Rectal smooth muscle tissue (tissue), 1 donor: ENCODE results near the gene DISP2.

Source experiments
- H3K27ac ChIP-seq: one replicate; pipeline ENCODE4 v1.7.0; 2013; ENCODE audit warnings: low read depth, low read length, inconsistent platforms
- H3K27me3 ChIP-seq: one replicate; pipeline ENCODE4 v1.7.0; 2013; ENCODE audit warnings: low read length; ENCODE audit not compliant: control insufficient read depth, insufficient read depth
- H3K36me3 ChIP-seq: one replicate; pipeline ENCODE4 v1.7.0; 2013; ENCODE audit warnings: low read length; ENCODE audit not compliant: control insufficient read depth, insufficient read depth
- H3K4me1 ChIP-seq: one replicate; pipeline ENCODE4 v1.7.0; 2013; ENCODE audit warnings: low read length; ENCODE audit not compliant: control insufficient read depth, insufficient read depth
- H3K4me3 ChIP-seq: one replicate; pipeline ENCODE4 v1.7.0; 2013; ENCODE audit warnings: low read length
- H3K9ac ChIP-seq: one replicate; pipeline ENCODE4 v1.7.0; 2013; ENCODE audit warnings: low read length

The DISP2 gene

DNA sequence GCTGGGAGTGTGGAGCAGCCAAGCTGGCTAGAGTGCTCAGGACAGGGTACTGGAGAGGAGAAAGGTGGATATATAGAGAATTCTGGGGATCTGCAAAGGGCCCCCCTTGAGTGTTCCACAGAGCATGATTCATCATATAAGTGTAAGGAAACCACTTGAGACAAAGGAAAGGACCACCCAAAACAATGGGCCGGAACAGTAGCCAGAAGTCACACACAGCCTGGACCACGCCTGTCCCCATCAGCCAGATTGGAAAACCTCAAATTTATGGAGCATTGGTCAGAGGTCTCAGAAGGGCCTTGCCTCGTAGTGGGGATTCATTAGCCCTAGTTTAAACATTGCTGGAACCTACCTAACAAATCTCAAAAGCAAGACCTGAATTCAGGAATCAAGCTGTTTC, 19.6 kb downstream of the DISP2 start:
- H3K4me1 ChIP-seq, result no peaks in the 10 kb centered on the region

GRCh38 chr15:40379374-40379773, 21.4 kb downstream of the DISP2 start:
- Histone ChIP-seq H3K4me1 (peaks cover 3% of the 10 kb centered on the region), H3K27ac (no peak overlapping the region)

More for the DNA sequence above, 19.6 kb downstream of the DISP2 start:
- H3K36me3 ChIP-seq, result no peaks in the 10 kb centered on the region
- H3K9ac ChIP-seq, result no peak overlapping the region
- H3K27me3 ChIP-seq, result no peaks in the 10 kb centered on the region
- H3K27ac ChIP-seq, result no peak overlapping the region
- H3K4me3 ChIP-seq, result no peak overlapping the region

GRCh38 chr15:40379853-40380252, 21.8 kb downstream of the DISP2 start:
- H3K27me3 ChIP-seq, result no peaks in the 10 kb centered on the region
- peaks cover 3% of the 10 kb centered on the region for H3K4me1 ChIP-seq
- H3K27ac ChIP-seq, result no peak overlapping the region
- H3K4me3 ChIP-seq, result no peak overlapping the region
- no peaks in the 10 kb centered on the region for H3K36me3 ChIP-seq
- no peak overlapping the region for H3K9ac ChIP-seq

More at GRCh38 chr15:40379374-40379773, 21.4 kb downstream of the DISP2 start:
- Histone ChIP-seq H3K4me3 (no peak overlapping the region), H3K27me3 (no peaks in the 10 kb centered on the region), H3K36me3 (no peaks in the 10 kb centered on the region), H3K9ac (no peak overlapping the region)

DNA sequence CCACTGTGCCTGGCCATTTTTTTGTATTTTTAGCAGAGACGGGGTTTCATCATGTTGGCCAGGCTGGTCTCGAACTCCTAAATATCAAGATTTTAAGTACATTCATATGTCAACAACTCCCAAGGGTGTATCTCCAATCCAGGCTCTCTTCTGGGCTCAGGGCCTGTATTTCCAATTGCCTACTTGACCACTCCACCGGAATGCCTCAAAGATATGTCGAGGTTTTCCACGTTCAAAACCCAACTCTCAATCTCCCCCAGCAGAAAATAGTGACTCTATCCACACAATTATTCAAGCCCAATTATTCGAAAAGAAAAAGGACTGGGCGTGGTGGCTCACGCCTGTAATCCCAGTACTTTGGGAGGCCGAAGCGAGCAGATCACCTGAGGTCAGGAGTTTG, 22.6 kb downstream of the DISP2 start:
- Histone ChIP-seq H3K36me3 (no peaks in the 10 kb centered on the region), H3K4me1 (peaks cover 3% of the 10 kb centered on the region), H3K27ac (no peak overlapping the region), H3K9ac (no peak overlapping the region), H3K4me3 (no peak overlapping the region), H3K27me3 (no peaks in the 10 kb centered on the region)

GRCh38 chr15:40381818-40382529, 24.0 kb downstream of the DISP2 start:
- peaks cover 3% of the 10 kb centered on the region for H3K4me1 ChIP-seq
- no peak overlapping the region for H3K27ac ChIP-seq
- H3K36me3 ChIP-seq, result peaks cover 5% of the 10 kb centered on the region
- no peak overlapping the region for H3K9ac ChIP-seq
- no peak overlapping the region for H3K4me3 ChIP-seq
- no peaks in the 10 kb centered on the region for H3K27me3 ChIP-seq

DNA sequence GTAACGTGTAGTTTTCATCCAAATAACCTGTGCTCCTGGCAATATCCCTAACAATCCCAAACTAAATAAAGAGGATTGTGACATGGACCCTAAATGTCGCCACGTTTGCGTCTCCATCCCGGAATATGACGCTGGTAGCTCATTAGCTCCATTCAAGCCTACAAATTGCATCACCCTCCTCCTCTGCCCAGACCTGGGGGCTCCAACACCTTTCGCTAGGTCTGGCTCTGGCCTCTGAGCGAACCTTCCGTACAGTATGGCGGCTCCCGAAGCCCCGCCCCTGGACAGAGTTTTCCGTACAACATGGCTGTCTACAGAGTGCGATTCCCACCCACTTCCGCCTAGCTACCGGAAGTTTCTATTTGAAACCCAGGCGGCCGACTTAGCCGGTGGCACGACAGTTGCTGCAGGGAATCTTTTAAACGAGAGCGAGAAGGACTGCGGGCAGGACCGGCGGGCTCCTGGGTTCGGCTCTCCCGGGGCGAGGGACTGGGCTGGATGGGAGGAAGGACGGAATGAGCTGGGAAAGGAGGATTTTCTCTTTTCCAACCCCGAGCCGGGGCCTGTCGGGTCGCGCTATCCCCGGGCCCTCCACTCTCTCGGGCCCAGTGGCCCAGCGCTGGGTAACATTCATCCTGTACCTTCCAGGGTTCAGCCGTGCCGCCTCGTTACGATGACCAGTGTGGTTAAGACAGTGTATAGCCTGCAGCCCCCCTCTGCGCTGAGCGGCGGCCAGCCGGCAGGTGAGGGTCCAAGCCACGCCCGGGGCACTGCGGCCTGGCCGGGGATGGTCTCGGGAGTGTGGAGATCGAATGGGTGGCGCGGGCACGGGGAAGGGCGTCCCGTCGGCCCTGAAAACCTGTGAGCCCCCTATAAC, 24.8 kb downstream of the DISP2 start, which contains the start of gene KNSTRN:
Gene KNSTRN, plus strand, starts transcription at position 142 of the 877 bp plus-strand sequence. Its CDS starts 115 bp downstream, at position 257.
- Histone ChIP-seq H3K9ac (peak within 1 kb of the TSS; percentile 58), H3K27me3 (no peaks in the 10 kb centered on the region), H3K4me1 (peaks cover 3% of the 10 kb centered on the region), H3K27ac (no peak within 1 kb of the TSS), H3K36me3 (peaks cover 5% of the 10 kb centered on the region), H3K4me3 (peak within 1 kb of the TSS; percentile 78)

GRCh38 chr15:40386480-40386879, 28.5 kb downstream of the DISP2 start:
- no peak overlapping the region for H3K9ac ChIP-seq
- peaks cover 12% of the 10 kb centered on the region for H3K36me3 ChIP-seq

GRCh38 chr15:40388941-40389823, 31.2 kb downstream of the DISP2 start:
- H3K4me1 ChIP-seq, result no peaks in the 10 kb centered on the region
- no peaks in the 10 kb centered on the region for H3K27me3 ChIP-seq
- peaks cover 19% of the 10 kb centered on the region for H3K36me3 ChIP-seq
- no peak overlapping the region for H3K27ac ChIP-seq
- no peak overlapping the region for H3K9ac ChIP-seq
- no peak overlapping the region for H3K4me3 ChIP-seq

More at GRCh38 chr15:40386480-40386879, 28.5 kb downstream of the DISP2 start:
- Histone ChIP-seq H3K4me1 (peaks cover 3% of the 10 kb centered on the region), H3K27ac (no peak overlapping the region), H3K4me3 (no peak overlapping the region), H3K27me3 (no peaks in the 10 kb centered on the region)

DNA sequence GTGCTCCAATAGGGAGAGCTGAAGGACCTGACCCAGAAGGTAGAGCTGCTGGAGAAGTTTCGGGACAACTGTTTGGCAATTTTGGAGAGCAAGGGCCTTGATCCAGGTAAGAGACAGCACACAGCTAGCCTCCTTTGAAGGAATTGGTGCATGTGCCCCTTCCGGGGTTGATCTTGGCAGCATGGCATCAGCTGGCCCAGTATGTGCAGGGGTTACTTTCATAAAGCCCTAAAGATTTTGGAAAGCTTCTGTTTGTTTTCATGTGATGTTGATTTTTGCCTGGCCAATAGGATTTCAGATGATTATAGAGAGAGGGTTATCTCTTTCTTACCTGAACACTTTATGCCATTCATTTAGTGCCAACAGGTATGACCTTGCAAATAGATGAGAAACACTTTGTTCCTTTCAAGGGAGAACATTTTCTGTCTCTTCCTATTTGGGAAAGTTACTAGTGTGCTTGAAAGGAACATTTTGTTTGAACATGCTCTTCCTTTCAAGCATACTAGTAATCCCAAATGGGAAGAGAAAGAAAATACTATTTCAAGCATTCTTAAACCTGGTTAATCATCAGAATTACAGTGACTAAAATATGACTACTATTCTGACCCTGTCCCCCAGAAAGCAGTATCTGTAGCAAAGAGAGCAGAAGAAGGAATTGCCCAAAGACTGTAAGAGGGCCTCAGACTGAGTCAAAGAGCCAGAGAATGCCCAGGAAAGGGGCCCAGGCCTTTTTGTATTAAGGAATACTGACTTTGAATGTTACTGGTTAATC, 32.0 kb downstream of the DISP2 start:
- no peaks in the 10 kb centered on the region for H3K27me3 ChIP-seq
- H3K4me3 ChIP-seq, result no peak overlapping the region
- H3K36me3 ChIP-seq, result peaks cover 19% of the 10 kb centered on the region
- H3K27ac ChIP-seq, result no peak overlapping the region
- H3K4me1 ChIP-seq, result no peaks in the 10 kb centered on the region
- no peak overlapping the region for H3K9ac ChIP-seq

DNA sequence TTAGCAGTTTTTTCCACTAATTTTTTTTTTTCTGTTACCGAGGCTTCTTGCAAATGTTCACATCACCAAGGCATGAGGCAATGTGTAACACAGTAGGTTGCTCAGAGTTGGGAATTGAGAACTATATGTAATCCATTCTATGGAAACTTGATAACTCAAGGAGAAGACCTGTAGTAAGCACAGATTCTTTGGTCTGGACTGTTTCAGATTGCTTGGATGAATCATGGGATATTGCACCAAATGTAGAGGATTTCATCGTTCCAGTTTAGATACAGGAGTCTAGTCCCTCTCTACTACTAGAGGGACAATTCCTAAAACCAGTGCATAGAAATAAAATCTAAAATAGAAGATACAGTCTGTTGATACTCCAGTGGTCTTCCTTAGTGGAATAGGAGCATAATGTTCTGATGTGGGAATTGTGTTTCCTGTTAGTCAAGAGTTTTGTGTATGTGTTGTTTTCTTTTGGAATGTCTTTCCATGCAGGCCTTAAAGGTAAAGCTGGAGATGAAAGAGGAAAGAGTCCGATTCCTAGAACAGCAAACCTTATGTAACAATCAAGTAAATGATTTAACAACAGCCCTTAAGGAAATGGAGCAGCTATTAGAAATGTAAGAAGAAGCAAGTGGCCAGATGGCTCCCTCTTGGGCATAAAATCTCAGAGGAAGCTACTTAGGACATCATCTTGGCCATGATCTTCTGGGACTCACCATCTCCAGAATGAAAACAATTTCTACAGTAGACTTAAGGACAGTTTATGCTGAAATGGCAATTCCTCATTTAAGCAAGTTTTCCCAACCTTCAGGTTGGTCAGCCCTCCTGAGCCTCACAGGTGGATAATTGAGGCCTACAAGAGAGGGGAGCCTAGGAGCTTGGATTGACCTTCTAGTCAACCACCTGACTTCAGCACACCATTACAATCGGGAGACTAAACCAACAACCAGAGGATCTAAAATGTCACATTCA, 35.2 kb downstream of the DISP2 start:
- Histone ChIP-seq H3K4me3 (no peak overlapping the region), H3K9ac (no peak overlapping the region), H3K36me3 (peaks cover 14% of the 10 kb centered on the region), H3K27ac (no peak overlapping the region), H3K27me3 (no peaks in the 10 kb centered on the region), H3K4me1 (no peaks in the 10 kb centered on the region)
